ENCODE measurements around the gene SSR1. TPM values are rescaled to one million over a fixed set of nuclear protein-coding genes. Genes with fewer than 3 reads are reported as not detected.

SSR1 gene
- total RNA-seq, 4 donors from 2014 or later = 34.2 to 61.4 (median 46.0) TPM

DNA sequence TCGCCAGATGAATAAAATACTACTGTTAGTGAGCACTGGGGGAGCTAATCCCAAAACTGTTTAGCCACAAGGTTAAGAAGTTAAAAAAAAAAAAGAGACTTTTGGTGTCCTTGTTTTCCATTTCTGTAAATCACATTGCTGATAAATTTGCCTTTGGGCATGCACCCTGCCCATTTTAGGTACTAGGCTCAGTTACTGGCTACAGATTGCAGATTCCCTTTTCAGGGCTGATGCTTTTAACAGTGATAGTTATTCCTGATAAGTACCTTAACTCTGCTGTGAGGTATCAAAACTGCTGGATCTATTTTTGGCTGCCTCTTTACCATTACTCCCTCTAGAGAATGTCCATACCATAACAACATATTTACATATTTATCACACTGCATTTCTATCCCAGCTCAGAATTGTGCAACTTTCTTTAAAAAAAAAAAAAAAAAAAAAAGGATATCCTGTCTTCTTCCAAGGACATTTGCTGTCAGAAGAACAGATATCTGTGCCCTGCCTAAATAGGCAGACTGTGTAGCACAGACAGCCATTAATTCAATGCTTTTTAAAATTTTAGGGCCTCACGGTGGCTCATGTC, 94.5 kb downstream of the SSR1 start:
- 69 to 100% methylated on average over 1 to 2 of the region's 2 CpGs for WGBS, 2 donors (ENCODE audit: low coverage in 1 of 2)
- Histone ChIP-seq H3K27me3 (no peaks in the 10 kb centered on the region), H3K4me3 (no peak overlapping the region), H3K27ac (no peak overlapping the region), H3K4me1 (peaks cover 0 to 44% (median 7%) of the 10 kb centered on the region in 3 donors), H3K9me3 (no peaks in the 10 kb centered on the region), H3K36me3 (peaks cover 0 to 55% of the 10 kb centered on the region in 2 donors)
- TF ChIP-seq CTCF (IDR thresholded peaks at IDR 0.05) (no peak), EP300 (IDR thresholded peaks at IDR 0.05) (no peak), POLR2AphosphoS5 (IDR thresholded peaks at IDR 0.05) (no peak), POLR2A (IDR thresholded peaks at IDR 0.05) (no peak)
- ATAC-seq = no peak

Other genes with a start within 250 kb of the SSR1 start
- gene RREB1, start 205.2 kb downstream of the SSR1 start, total RNA-seq = 10 to 100 TPM; 20.3 to 40.8 (median 28.1) TPM
- gene CAGE1, start 76.5 kb upstream of the SSR1 start, total RNA-seq = not detected
- 10 to 100 TPM; 11.1 to 21.0 (median 13.5) TPM for gene RIOK1, start 76.6 kb upstream of the SSR1 start, total RNA-seq
- gene DSP, start 228.5 kb upstream of the SSR1 start, total RNA-seq = 10 to 100 TPM in 1 of 4 donors, 1 to 10 TPM in 3; 5.8 to 41.7 (median 7.6) TPM